GM19455 (cell line): ENCODE results near the gene DCUN1D5.

Experiments used
- ATAC-seq: cut with Tn5 transposase; IDR thresholded peaks from one replicate; pipeline ENCODE4 v1.9.1; 2021; ENCODE audit not compliant: unreplicated experiment

DCUN1D5 gene

GRCh38 chr11:103091801-103092524 lies at the start of gene DCUN1D5:
DCUN1D5 (minus strand) TSS chr11:103092160; CDS start chr11:103091872, 288 bp downstream.
- peak; percentile 100 for ATAC-seq

- no peak for ATAC-seq
Measured at GRCh38 chr11:103125462-103125861, 33.5 kb upstream of the DCUN1D5 start.

GRCh38 chr11:103114836-103115235 lies 22.9 kb upstream of the DCUN1D5 start:
- ATAC-seq = no peak

- no peak for ATAC-seq
Measured at GRCh38 chr11:103112364-103112763, 20.4 kb upstream of the DCUN1D5 start.

GRCh38 chr11:103111400-103111799 lies 19.4 kb upstream of the DCUN1D5 start:
- ATAC-seq = no peak

- ATAC-seq = no peak
Measured at GRCh38 chr11:103110391-103110790, 18.4 kb upstream of the DCUN1D5 start.

GRCh38 chr11:103109818-103110388 lies 17.9 kb upstream of the DCUN1D5 start:
- peak; percentile 9 for ATAC-seq

GRCh38 chr11:103108933-103109817 lies 17.2 kb upstream of the DCUN1D5 start, which contains the start of gene DYNC2H1:
DYNC2H1 (plus strand) TSS chr11:103109426; CDS start chr11:103109575, 149 bp downstream.
- peak; percentile 100 for ATAC-seq

GRCh38 chr11:103097279-103097678 lies 5.3 kb upstream of the DCUN1D5 start:
- ATAC-seq = no peak

GRCh38 chr11:103091064-103091800 lies 728 bp downstream of the DCUN1D5 start:
- ATAC-seq = peak; percentile 38

- ATAC-seq = no peak
Measured at GRCh38 chr11:103086461-103086860, 5.5 kb downstream of the DCUN1D5 start.

GRCh38 chr11:103085758-103086365 lies 6.1 kb downstream of the DCUN1D5 start:
- no peak for ATAC-seq

GRCh38 chr11:103079833-103080232 lies 12.1 kb downstream of the DCUN1D5 start:
- no peak for ATAC-seq

GRCh38 chr11:103078710-103079109 lies 13.2 kb downstream of the DCUN1D5 start:
- no peak for ATAC-seq

GRCh38 chr11:103077554-103077953 lies 14.4 kb downstream of the DCUN1D5 start:
- ATAC-seq = no peak

GRCh38 chr11:103076361-103076760 lies 15.6 kb downstream of the DCUN1D5 start:
- ATAC-seq = no peak

GRCh38 chr11:103071008-103071407 lies 21.0 kb downstream of the DCUN1D5 start:
- ATAC-seq = no peak

GRCh38 chr11:103070142-103070541 lies 21.8 kb downstream of the DCUN1D5 start:
- no peak for ATAC-seq

- no peak for ATAC-seq
Measured at GRCh38 chr11:103069367-103069766, 22.6 kb downstream of the DCUN1D5 start.

- ATAC-seq = no peak
Measured at GRCh38 chr11:103067118-103067517, 24.8 kb downstream of the DCUN1D5 start.
